Measurements from ENCODE around the gene KBTBD4.

Gene KBTBD4

DNA sequence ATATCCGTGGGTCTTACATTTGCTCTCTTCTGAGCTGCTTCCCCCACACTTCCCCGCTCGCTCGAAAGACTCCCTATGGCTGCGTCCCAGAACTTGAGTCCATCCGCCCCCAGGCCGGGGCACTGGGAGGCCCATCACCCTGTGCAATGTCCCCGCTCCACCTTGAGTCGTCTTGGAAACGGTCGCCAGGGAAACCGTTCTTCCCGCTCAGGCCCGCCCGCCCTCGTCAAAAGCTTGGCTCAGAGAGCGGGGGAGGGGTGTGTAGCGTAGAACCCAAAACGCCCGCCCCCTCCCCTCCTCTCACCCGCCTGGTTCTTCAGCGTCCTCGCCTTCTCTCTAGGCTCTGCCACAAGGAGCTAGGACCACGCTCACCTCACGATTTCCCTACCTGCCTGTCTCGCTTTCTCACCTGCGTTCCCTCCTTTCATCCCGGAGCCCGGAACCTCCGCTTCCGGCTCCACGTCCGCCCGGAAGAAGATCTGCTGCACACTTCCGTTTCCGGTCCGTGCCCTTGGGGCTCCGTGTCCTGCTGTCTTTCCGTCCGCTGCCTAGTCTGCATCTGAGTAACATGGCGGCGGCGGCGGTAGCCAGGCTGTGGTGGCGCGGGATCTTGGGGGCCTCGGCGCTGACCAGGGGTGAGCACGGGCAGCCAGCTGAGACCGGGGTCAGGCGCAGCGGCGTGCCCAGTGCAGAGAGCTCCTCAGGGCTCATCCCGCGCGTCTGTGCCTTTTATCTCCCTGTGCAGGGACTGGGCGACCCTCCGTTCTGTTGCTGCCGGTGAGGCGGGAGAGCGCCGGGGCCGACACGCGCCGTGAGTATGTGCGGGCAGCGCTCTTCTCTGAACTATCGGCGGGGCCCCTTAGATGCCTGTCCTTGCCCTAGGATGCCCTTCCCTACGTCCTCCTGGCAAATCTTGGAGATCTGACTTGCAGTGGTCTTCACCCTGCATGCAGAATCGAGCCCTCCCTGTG is at the start of gene KBTBD4, which contains the start of gene NDUFS3:
Gene KBTBD4 (minus strand): TSS at position 447 of the 971 bp plus-strand sequence. CDS start 19 bp downstream, at position 428.
Gene NDUFS3 (plus strand): TSS at position 551 of the 971 bp plus-strand sequence. CDS start 18 bp downstream, at position 569.
- DNase-seq (ENCODE audit: low read depth in 2 of 2), result peak; percentile 66

DNA sequence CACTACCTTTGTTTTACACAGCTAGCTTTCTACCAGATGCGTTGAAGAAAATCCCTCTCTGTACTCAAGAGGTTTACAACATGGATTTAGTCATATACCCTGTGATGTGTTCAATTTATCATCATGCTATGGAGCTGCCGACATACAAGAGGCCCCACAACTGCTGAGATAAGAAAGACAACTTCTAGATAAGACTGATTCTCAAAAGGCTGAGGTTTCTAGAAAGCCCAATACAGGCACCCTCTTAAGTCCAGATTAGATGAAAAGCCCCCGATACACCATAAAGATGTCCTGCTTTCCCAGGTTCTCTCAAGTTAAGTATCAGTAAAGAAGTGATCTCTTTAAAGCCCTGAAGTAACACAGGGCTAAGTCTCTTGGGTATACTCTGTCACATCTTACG is 49.3 kb upstream of the KBTBD4 start:
- no peak for DNase-seq (ENCODE audit: low read depth in 2 of 2)

DNA sequence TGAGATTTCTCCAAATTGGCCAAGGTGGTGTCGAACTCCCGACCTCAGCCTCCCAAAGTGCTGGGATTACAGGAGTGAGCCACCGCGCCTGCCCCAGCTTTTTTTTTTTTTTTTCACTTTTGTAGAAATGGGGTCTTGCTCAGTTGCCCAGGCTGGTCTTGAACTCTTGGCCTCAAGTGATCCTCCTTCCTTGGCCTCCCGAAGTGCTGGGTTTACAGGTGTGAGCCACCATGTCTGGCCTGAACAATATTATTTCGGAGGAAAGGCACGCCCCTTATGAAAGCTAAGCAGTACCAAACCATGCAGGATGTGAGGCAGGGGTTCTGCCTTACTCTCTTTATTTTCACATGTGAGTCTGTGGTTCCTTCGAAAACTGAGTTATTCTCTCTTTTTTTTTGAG is 47.5 kb upstream of the KBTBD4 start:
- DNase-seq (ENCODE audit: low read depth in 2 of 2), result no peak

DNA sequence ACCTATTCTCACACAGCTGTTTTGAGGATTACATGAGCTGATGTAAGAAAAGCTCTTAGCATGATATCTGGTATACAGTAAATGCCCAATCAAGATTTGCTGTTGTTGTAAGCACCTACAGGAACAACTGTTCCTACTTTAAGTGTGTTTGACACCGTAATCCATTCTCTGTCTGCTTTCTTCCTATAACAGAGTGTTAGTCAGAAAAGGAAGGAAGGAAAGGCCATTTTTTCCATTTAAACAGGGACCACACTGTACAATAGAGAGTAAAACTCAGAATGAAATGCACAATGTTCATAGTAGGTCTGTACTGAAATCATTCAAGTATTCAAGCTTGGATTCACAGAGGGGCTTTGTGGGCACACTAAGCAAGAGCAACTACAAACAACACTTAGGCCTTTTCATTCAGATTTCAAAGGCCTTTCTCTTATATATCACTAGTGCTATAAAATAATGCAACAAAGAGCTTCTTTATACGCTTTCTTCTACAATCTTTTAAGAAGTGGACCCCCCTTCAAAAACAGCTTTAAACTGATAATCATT is 42.1 kb upstream of the KBTBD4 start:
- no peak for DNase-seq (ENCODE audit: low read depth in 2 of 2)

DNA sequence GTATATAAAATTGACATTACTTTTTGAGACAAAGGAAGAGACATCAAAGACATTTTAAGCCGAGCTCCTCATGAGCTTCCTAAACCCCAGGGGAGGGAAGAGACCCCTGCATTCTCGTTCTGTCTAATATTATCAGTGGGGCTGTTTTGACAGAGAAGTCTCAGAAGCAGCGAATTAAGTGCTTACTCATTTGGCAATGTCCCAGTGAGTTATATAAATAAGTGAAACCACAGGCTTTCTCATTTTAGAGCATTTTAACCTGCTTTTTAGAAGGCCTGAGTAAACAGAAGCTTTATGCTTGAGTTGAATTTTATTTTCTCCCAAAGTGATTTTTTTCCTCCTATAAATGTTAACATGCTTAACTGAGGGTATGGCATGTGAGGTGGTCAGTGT is 38.6 kb upstream of the KBTBD4 start:
- DNase-seq (ENCODE audit: low read depth in 2 of 2), result no peak

DNA sequence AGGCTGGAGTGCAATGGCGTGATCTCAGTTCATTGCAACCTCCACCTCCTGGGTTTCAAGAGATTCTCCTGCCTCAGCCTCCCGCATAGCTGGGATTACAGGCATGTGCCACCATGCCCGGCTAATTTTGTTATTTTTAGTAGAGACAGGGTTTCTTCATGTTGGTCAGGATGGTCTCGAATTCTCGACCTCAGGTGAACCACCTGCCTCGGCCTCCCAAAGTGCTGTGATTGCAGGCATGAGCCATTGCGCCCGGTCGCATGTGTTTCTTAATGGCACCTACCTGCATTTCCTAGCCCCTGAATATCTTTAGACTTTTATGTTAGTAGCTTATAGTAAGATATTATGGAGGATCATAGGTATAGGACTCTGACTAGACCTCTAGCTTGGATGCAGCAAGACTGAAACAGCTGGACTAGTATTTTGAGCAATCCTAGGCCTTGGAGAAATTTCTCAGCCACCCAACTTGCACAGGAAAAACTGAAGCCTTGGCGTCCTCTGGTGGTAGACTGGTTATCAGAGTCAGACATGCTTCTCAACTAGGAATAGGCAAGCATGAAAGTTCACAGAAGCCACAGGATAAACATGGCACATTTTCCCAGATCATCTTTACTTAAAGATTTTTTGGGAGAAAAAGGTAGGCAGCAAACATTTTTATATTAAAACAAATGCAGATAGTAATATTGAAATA is 38.1 kb upstream of the KBTBD4 start:
- DNase-seq (ENCODE audit: low read depth in 2 of 2), result peak; percentile 40 to 41

DNA sequence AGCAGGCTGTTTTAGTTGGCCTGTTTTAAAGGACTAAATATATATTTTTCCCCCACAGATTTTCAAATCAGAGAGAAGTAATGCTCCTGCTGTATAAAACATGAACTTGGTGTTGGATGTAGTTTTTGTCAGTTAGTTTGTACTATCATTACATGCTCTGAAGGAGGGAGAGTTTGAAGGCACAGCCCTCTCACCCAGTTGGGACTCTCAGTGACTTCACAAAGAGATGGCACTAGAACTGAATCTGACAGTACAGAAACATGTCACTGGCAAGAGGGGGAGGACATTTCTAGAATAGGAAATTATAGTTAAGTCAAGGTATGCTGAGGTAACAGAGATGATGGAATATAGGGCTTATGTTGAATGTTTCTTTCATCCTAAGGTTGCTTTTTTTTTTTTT is 36.5 kb upstream of the KBTBD4 start:
- DNase-seq (ENCODE audit: low read depth in 2 of 2), result no peak

DNA sequence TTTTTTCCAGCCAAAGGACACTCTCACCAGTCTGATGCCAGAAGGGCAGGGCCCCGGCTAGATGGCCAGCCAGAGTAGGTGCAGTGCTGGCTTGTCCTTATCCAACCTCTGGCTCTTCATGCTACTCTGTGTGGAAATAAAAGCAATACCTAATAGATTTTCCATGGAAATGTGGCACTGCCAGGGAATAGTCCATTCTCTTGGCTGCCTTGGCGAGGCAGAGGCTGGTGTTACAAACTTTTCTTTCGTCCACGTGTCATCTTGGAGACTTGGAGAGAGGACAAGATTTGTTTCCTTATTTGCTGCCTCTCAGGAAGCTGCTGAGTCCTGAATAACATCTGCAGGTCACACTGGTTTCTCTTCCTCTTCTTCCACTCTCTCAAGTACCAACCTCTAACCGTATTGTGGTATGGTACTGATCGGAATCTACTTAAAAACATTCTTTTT is 32.6 kb upstream of the KBTBD4 start:
- DNase-seq (ENCODE audit: low read depth in 2 of 2), result no peak

DNA sequence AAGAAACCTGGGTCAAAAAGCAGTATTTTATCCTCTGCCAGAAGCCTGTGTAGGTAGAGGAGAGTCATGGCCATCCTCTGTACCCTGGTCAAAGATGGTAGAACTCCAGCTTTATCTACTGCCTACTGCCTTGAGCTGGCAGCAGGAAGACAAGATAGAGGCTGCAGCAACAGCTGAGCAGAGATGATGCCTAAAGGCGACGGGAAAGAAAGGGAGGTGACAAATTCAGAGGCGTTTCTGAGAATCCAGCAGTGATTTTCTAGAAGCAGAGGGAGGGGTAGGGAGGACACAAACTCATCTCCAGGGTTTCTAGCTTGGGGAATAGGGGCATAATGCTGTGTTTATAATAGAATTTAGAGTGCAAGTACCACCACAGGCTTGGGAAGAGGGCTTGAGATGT is 30.9 kb upstream of the KBTBD4 start:
- no peak for DNase-seq (ENCODE audit: low read depth in 2 of 2)

DNA sequence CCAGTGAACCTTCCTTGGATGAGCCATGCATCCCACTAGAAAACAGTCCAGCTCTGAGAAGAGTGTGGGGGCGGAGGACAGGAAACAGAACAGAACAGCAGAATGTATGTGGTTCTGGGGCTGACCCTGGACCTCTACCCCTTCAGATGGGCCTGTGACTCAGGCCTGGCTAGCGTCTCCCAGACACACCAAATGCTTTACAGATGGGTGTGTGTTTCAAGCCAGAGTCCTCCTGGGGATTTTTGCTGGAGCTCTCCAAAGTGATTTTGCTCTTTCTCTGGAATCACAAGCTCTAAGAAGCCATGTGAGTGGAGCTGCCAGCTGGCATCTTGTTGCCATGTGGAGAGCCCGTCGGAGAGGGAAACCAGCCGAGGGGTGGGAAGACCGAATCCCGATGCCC is 28.6 kb upstream of the KBTBD4 start:
- DNase-seq (ENCODE audit: low read depth in 2 of 2), result peak; percentile 55 to 59

DNA sequence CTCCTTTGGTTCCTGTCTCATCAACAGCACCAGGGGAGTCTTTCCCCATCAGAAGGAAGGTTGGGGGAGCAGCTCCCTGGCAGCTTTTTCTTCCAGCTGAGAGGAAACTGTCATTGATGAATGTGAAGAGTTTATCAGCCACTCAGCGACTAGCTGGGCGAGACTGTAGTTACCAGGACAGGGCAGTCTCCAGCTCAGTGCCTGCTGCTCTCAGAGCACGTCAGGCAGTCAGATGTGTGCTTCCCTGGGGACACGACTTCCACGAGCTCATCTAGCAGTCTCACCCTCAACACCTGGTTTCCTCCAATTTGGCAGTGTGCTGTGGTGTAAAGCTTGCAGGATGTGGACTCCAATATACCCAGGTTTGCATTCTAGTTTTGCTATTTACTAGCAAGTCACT is 28.0 kb upstream of the KBTBD4 start:
- no peak for DNase-seq (ENCODE audit: low read depth in 2 of 2)

DNA sequence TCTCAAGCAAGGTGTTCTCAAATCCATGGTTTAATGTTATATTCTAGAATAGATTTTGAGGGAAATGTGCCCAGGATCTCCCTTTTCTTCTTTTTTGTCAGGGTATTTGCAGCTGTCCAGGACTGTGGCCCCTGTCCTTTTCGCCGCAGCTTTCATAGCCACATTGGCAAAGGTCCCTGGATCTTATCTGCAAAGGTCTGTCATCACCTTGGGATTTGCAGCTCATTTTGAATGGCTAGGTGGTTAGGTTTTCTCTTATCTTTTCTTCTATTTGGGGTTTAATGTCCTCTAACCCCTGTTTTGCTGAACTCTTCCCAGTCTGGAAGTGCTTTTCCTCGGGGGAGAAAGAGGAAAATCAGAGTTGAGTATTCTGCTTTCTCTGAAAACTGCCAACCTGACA is 27.2 kb upstream of the KBTBD4 start:
- DNase-seq (ENCODE audit: low read depth in 2 of 2), result no peak

DNA sequence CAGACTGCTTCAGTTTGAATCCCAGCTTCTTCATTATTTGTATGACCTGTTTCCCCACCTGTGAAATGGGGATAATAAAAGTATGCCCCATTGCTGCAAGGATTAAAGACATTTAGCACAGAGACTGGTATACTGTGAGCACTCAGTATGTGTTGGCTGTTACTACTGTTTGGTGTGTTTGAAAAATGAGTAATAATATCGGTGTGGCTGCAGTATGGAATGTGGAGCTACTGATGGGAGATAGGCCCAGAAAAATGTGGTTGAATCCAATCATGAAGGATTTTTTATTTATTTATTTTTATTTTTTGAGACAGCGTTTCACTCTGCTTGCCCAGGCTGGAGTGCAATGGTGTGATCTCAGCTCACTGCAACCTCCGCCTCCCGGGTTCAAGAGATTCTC is 24.5 kb upstream of the KBTBD4 start:
- no peak for DNase-seq (ENCODE audit: low read depth in 2 of 2)

DNA sequence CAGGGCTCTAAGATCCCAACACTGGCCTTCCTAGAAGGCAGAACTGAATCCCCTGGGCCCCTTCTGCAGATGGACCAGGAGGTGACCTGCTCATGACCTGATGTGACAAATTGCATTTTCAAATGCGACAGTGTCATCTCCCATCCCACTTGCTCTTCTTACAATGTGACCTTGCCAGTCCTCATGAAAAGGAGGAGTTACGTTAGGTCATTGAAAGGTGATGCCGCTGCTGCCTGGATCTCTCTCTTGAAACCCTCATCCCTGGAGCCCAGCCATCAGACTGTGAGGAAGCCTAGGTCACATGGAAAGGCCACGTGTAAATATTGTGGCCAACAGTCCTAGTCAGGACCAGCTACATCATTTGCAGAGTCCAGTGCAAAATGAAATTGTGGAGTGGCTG is 21.1 kb upstream of the KBTBD4 start:
- no peak for DNase-seq (ENCODE audit: low read depth in 2 of 2)

DNA sequence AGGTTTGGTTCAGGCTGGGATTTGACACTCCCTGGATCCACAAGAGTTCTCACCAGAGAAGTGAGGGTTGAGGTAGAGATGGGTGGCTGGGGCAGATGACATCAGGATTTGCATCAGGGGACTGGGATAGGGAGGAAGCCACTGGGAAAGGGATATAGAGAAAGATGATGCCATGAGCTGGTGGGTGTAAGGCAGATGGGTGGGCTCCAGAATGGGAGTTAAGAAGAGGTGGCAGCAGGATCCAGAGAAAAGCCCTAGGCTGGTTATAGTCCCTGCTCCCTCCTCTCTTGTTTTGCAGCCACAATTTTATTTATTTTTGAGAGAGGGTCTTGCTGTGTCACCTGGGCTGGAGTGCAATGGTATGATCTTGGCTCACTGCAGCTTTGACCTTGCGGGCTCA is 17.2 kb upstream of the KBTBD4 start:
- no peak for DNase-seq (ENCODE audit: low read depth in 2 of 2)

DNA sequence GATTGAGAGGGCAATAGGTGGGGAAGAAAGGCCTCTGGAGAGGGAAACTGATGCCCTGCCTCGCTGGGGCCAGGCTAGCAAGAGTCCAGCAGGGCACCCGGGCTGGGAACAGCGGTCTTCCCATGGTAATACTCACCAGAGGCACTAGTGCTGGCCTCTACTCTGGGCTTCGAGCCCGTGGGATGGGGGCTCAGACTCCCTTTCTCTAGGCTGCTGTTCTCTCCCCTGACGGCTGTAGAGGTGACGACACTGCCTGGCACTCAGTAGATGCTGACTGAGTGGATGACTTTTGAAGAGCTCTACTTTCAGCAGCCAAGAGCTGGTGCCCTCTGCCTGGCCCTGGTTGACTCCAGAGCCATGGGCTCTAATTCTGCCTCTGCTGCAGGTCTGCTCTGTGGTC is 16.3 kb upstream of the KBTBD4 start:
- no peak for DNase-seq (ENCODE audit: low read depth in 2 of 2)

DNA sequence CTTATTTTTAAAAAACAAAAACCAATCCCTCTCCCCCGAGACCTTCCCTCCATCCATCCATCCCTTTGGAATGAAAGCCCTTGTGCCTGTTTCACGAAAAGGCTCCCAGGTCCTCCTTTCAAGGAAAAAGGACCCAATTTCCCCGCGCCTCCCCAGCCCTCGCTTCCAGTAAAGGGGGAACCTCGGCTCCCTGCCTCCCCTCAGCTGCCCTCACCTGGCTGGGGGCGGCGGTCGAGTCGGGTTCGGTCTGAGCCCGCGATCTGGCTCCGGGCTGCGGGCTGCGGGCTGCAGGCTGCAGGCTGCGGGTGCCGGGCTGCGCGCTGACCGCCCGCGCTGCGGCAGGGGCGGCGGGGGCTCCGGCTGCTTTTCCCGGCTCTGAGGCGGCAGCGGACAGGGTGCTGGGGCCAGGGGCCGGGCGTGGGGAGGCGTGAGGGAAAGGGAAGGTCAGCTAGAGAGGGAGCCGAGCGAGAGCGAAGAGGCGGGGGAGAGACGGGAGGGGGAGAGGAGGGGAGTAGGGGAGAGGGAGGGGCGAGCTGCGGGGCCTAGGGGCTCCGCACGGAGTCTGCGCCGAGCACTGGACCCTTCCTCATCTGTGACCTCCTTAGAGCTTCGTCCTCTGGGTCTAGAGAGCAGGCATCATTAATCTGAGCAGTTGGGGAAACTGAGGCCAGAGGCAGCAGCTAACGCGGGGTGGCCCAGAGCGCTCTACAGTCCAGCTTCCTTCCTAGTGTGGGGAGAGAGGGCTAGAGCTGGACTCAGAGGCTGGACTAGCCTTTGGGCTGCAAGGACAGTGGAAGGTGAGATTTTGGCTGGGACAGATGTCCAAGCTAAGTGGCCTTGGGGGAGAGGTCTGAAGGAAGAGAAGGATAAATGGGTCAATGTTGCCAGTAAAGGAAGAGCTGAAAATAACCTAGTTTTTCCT is 15.4 kb upstream of the KBTBD4 start, which contains the start of gene C1QTNF4:
Gene C1QTNF4 (minus strand): TSS at position 478 of the 922 bp plus-strand sequence. CDS start 3,601 bp downstream, outside the sequence.
- no peak for DNase-seq (ENCODE audit: low read depth in 2 of 2)

DNA sequence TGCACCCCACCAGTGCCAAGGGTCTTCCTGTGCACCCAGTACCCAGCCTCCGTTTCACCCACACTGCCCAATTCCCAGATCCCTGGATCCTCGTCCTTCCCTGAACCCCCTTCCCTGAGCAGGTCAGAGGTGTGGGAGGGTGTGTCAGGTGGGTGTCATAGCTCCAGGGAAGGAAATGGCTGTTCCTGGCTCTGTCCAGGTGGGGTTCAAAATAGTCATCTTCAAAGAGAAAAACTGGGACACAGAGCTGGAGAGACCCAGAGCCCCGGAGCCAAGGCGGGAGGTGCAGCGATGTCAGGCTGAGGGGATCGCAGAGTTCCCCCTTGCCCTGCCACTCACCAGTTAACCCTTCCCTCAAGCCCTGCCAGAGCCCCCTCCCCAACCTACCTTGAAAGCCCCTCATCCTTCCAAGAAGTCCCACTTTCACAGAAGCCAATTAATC is 14.7 kb upstream of the KBTBD4 start:
- DNase-seq (ENCODE audit: low read depth in 2 of 2), result no peak

DNA sequence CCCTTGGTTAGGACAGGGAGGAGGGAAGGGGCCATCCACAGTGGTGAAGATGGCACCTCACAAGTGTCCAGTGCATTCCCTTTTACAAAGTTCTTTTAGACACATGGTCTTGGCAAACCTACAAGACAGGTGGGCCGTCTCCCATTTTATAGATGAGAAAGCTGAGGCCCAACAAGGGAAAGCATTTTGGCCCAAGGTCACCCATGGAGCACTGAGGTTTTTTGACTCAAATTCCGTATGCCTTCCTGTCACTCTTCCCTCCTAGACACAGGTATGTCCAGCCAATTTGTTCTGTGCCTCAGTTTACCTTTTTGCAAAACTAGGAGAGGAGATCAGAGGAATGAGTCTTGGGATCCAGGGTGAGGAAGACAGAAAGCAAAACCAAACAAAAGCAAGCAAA is 14.2 kb upstream of the KBTBD4 start:
- DNase-seq (ENCODE audit: low read depth in 2 of 2), result no peak

DNA sequence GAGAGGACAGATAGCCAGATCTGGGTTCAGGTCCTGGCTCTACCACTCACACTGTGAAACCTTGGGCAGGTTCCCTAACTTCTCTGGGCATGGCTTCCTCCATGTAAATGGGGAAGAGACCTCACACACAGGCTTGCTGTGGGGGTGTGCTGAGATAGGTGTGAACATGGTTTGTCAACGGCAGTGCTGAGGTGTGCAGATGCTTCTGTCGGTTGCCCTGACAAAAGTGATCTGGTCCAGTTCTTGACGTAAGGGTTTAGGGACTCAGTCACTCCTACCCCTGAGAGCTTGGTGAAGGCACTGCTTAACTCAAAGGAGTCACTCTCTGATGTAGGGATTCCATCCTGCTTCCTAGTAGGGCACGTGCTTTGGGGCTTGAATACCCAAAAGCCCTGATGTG is 13.5 kb upstream of the KBTBD4 start:
- DNase-seq (ENCODE audit: low read depth in 2 of 2), result no peak

DNA sequence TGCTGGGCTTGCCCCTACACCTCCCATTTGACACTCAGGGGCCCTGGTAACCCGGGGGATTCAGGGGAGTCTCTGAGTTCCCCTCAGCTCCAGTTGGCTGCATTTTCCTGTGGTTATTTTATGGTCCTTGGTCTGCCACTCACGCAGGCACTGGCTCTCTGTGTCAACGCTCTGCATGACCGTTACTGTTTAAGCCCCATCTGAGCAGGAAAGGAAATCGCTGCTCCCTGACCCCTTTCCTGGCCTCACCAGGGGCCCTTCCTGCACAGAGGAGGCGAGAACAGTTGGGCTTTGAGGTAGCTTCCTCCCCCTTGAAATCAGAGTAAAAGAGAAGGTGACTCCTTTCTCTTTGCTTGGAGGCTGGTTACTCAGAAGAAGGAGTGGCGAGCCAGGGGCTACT is 13.0 kb upstream of the KBTBD4 start:
- no peak for DNase-seq (ENCODE audit: low read depth in 2 of 2)

Measured in fibroblast of skin of left biceps (primary cell).